ENCODE measurements around the gene PPP1R10.

- no peak for TF ChIP-seq CTCF (conservative IDR thresholded peaks at IDR 0.05; ENCODE audit: low read depth, low read length)
- no peak for TF ChIP-seq EZH2phosphoT487 (IDR thresholded peaks at IDR 0.05; ENCODE audit: borderline replicate concordance, low read length)
Observed at GRCh38 chr6:30612687-30613248, 4.3 kb downstream of the PPP1R10 start.
